OCI-LY3 (cell line): ENCODE data around the gene FARP1.

Experiments used
- H2AFZ ChIP-seq: fragments of 200-600, 300-600 bp; shearing (Covaris generic); 2 replicates; pipeline ENCODE4 v1.6.0; 2014; ENCODE audit warnings: antibody characterized with exemption, low read depth, low read length
- H3K27ac ChIP-seq: fragments of 200-600, 300-600 bp; sonication (generic); 2 replicates; pipeline ENCODE4 v1.5.1; 2014; ENCODE audit warnings: mild to moderate bottlenecking, low read length, moderate library complexity, mixed read lengths
- H3K27me3 ChIP-seq: fragments of 200-600, 300-600 bp; sonication (generic); 2 replicates; pipeline ENCODE4 v1.6.1; 2014; ENCODE audit warnings: low read depth, low read length, mixed read lengths
- H3K36me3 ChIP-seq: fragments of 200-600, 300-600 bp; sonication (generic); replicated peaks from 2 replicates; pipeline ENCODE3; 2014; ENCODE audit warnings: low read depth, low read length, mixed read lengths
- H3K4me1 ChIP-seq: fragments of 300-600, 200-600 bp; sonication (generic); 2 replicates; pipeline ENCODE4 v1.6.1; 2014; ENCODE audit warnings: low read length, mixed read lengths
- H3K4me2 ChIP-seq: fragments of 200-600, 300-600 bp; sonication (generic); 2 replicates; pipeline ENCODE4 v1.6.1; 2014; ENCODE audit warnings: low read length, mixed read lengths
- H3K4me3 ChIP-seq: fragments of 300-600, 200-600 bp; sonication (generic); 2 replicates; pipeline ENCODE4 v1.5.1; 2014; ENCODE audit warnings: antibody characterized with exemption, mild to moderate bottlenecking, low read length, moderate library complexity
- H3K79me2 ChIP-seq: fragments of 300-600, 200-600 bp; shearing (Covaris generic); 2 replicates; pipeline ENCODE4 v1.6.1; 2014; ENCODE audit warnings: mild to moderate bottlenecking, low read length, mixed read lengths
- H3K9ac ChIP-seq: fragments of 300-600, 200-600 bp; shearing (Covaris generic); 2 replicates; pipeline ENCODE4 v1.6.0; 2014; ENCODE audit warnings: mild to moderate bottlenecking, low read length, moderate library complexity
- H3K9me3 ChIP-seq: fragments of 200-600, 300-600 bp; shearing (Covaris generic); 2 replicates; pipeline ENCODE4 v1.6.1; 2014; ENCODE audit warnings: low read length, mixed read lengths; ENCODE audit not compliant: insufficient read depth
- H4K20me1 ChIP-seq: fragments of 200-600, 300-600 bp; sonication (generic); 2 replicates; pipeline ENCODE4 v1.6.1; 2016; ENCODE audit warnings: low read length, mixed read lengths; ENCODE audit not compliant: insufficient read depth
- EZH2phosphoT487 ChIP-seq: fragments of 200-600 bp; shearing (Covaris generic); IDR thresholded peaks from 2 replicates; pipeline ENCODE4 v1.6.1; 2018; ENCODE audit warnings: antibody characterized with exemption, mixed run types, low read depth
- TF ChIP-seq, protein P1 (sequence below): fragments of 200-600, 300-600 bp; sonication (generic); IDR thresholded peaks from 2 replicates; pipeline ENCODE4 v1.5.1; 2014; ENCODE audit warnings: antibody characterized with exemption, low read length, low read depth

Gene FARP1

GRCh38 chr13:98328511-98328910 lies 185.6 kb downstream of the FARP1 start:
- Histone ChIP-seq H2AFZ (no peak overlapping the region), H3K4me1 (no peaks in the 10 kb centered on the region), H3K9me3 (no peaks in the 10 kb centered on the region), H3K79me2 (no peaks in the 10 kb centered on the region), H4K20me1 (no peaks in the 10 kb centered on the region), H3K4me3 (no peak overlapping the region), H3K36me3 (no peaks in the 10 kb centered on the region), H3K9ac (no peak overlapping the region), H3K4me2 (no peak overlapping the region), H3K27ac (no peak overlapping the region), H3K27me3 (peaks cover 15% of the 10 kb centered on the region; the same call in 1 of the 2 replicates)
- no peak for TF ChIP-seq EZH2phosphoT487
- TF ChIP-seq, protein P1, sequence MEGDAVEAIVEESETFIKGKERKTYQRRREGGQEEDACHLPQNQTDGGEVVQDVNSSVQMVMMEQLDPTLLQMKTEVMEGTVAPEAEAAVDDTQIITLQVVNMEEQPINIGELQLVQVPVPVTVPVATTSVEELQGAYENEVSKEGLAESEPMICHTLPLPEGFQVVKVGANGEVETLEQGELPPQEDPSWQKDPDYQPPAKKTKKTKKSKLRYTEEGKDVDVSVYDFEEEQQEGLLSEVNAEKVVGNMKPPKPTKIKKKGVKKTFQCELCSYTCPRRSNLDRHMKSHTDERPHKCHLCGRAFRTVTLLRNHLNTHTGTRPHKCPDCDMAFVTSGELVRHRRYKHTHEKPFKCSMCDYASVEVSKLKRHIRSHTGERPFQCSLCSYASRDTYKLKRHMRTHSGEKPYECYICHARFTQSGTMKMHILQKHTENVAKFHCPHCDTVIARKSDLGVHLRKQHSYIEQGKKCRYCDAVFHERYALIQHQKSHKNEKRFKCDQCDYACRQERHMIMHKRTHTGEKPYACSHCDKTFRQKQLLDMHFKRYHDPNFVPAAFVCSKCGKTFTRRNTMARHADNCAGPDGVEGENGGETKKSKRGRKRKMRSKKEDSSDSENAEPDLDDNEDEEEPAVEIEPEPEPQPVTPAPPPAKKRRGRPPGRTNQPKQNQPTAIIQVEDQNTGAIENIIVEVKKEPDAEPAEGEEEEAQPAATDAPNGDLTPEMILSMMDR = no peak

GRCh38 chr13:98332222-98332621 lies 189.3 kb downstream of the FARP1 start:
- no peaks in the 10 kb centered on the region for H3K4me1 ChIP-seq
- no peak overlapping the region for H3K27ac ChIP-seq

DNA sequence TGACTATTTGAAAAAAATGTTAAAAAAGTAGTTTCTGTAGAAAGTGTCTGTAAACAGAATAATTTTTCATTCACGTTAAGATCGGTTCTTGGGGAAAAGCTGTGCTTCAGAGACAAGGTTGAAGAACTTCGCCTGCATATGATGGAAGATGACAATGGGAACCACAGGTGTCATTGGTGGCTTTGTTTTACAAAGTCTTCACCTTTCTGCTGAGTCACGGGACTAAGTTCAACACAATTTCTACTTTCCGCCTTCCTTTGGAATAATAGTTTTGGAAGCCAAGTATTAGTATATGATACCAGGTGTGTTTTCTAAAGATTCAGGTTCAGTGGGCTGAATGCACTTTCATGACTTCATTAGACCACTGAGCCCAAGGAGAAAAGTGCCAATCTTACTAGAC lies 189.8 kb downstream of the FARP1 start:
- no peak overlapping the region for H3K27ac ChIP-seq
- H3K36me3 ChIP-seq = no peaks in the 10 kb centered on the region
- no peak overlapping the region for H3K4me3 ChIP-seq
- no peaks in the 10 kb centered on the region for H3K9me3 ChIP-seq
- H3K4me2 ChIP-seq = no peak overlapping the region
- TF ChIP-seq, protein P1 = no peak
- no peak for TF ChIP-seq EZH2phosphoT487
- no peak overlapping the region for H2AFZ ChIP-seq
- no peaks in the 10 kb centered on the region for H3K4me1 ChIP-seq
- peaks cover 12% of the 10 kb centered on the region for H3K27me3 ChIP-seq
- no peaks in the 10 kb centered on the region for H4K20me1 ChIP-seq
- H3K79me2 ChIP-seq = no peaks in the 10 kb centered on the region
- H3K9ac ChIP-seq = no peak overlapping the region

More at GRCh38 chr13:98332222-98332621, 189.3 kb downstream of the FARP1 start:
- Histone ChIP-seq H3K9ac (no peak overlapping the region), H2AFZ (no peak overlapping the region), H4K20me1 (no peaks in the 10 kb centered on the region), H3K9me3 (no peaks in the 10 kb centered on the region), H3K36me3 (no peaks in the 10 kb centered on the region), H3K79me2 (no peaks in the 10 kb centered on the region), H3K4me2 (no peak overlapping the region), H3K4me3 (no peak overlapping the region), H3K27me3 (peaks cover 8% of the 10 kb centered on the region)
- TF ChIP-seq, protein P1 = no peak
- TF ChIP-seq EZH2phosphoT487 = no peak

DNA sequence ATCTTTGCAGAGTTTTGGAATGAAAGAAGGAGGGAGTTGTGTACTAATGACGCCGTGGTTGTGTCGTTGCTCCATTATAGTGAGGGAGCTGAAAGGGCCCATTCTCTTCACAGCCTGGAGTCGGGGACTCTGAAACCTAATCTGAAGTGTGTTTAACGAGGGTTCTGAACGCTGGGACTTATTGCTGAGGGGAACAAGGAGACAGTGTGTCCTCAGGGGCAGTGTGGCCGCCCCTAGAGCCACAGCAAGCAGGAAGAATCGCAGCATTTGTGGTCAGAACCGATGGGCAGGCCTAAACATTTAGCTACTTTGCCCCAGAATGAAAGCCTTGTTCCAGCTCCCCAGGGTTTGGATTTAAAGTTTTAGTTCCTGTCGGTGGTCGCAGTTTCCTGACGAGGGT lies 190.6 kb downstream of the FARP1 start:
- Histone ChIP-seq H2AFZ (no peak overlapping the region), H3K4me3 (no peak overlapping the region), H3K27me3 (peaks cover 19% of the 10 kb centered on the region), H3K27ac (no peak overlapping the region), H3K36me3 (no peaks in the 10 kb centered on the region), H3K79me2 (no peaks in the 10 kb centered on the region), H3K4me2 (no peak overlapping the region), H3K9me3 (no peaks in the 10 kb centered on the region), H4K20me1 (no peaks in the 10 kb centered on the region), H3K4me1 (no peaks in the 10 kb centered on the region), H3K9ac (no peak overlapping the region)
- TF ChIP-seq EZH2phosphoT487 = no peak
- TF ChIP-seq, protein P1 = no peak
